ENCODE results near the gene NVL. TPM values are rescaled to one million over a fixed set of nuclear protein-coding genes. Genes with fewer than 3 reads are reported as not detected.

NVL gene
- total RNA-seq, 6 experiments from 2014 or later, result 21.4 to 24.4 (median 23.0) TPM

DNA sequence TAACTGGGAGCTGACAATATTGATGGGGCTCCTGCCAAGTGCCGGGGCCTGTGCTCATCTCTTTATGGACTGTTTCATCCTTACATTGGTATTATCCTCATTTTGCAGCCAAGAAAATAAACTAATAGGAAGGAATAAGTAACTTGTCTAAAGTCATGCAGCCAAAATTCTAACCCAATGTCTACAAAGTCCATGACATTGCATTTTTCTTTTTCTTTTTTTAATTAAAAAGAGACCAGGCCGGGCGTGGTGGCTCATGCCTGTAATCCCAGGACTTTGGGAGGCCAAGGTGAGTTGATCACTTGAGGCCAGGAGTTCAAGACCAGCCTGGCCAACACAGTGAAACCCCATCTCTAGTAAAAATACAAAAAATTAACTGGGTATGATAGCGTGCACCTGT, 128.1 kb downstream of the NVL start:
- H3K4me1 Mint-ChIP-seq (ENCODE audit: low read depth), result peaks cover 38% of the 10 kb centered on the region
- no peaks in the 10 kb centered on the region; the same call in 1 of the 2 replicates for H3K36me3 Mint-ChIP-seq (ENCODE audit: low read depth)
- no peak for DNase-seq
- no peaks in the 10 kb centered on the region for H3K27me3 Mint-ChIP-seq (ENCODE audit: insufficient read depth)
- H3K4me3 Mint-ChIP-seq, result no peak overlapping the region
- TF ChIP-seq, protein P1, sequence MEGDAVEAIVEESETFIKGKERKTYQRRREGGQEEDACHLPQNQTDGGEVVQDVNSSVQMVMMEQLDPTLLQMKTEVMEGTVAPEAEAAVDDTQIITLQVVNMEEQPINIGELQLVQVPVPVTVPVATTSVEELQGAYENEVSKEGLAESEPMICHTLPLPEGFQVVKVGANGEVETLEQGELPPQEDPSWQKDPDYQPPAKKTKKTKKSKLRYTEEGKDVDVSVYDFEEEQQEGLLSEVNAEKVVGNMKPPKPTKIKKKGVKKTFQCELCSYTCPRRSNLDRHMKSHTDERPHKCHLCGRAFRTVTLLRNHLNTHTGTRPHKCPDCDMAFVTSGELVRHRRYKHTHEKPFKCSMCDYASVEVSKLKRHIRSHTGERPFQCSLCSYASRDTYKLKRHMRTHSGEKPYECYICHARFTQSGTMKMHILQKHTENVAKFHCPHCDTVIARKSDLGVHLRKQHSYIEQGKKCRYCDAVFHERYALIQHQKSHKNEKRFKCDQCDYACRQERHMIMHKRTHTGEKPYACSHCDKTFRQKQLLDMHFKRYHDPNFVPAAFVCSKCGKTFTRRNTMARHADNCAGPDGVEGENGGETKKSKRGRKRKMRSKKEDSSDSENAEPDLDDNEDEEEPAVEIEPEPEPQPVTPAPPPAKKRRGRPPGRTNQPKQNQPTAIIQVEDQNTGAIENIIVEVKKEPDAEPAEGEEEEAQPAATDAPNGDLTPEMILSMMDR (IDR thresholded peaks at IDR 0.05), result no peak
- peak overlapping the region; percentile 41 for H3K27ac Mint-ChIP-seq
- no peaks in the 10 kb centered on the region for H3K9me3 Mint-ChIP-seq

DNA sequence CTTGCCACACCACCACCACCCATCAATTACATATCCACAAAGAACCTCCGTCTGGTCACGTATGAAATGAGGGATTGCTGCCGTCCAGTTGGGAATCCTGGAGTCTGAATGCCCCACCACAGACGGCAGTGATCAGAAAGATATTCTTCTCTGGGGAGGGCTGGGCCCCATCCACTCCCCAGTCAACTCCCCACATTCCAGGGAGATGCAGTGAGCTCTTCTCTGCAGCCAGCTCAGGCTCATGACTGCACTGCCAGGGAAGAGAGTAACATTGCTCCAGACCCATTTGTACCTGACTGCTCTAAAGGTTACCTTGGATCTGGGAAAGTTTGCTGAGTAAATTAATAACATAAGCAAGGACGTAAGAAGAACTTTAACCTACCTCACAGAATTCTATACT, 128.6 kb downstream of the NVL start:
- Mint-ChIP-seq H3K4me3 (no peak overlapping the region), H3K9me3 (no peaks in the 10 kb centered on the region)

DNA sequence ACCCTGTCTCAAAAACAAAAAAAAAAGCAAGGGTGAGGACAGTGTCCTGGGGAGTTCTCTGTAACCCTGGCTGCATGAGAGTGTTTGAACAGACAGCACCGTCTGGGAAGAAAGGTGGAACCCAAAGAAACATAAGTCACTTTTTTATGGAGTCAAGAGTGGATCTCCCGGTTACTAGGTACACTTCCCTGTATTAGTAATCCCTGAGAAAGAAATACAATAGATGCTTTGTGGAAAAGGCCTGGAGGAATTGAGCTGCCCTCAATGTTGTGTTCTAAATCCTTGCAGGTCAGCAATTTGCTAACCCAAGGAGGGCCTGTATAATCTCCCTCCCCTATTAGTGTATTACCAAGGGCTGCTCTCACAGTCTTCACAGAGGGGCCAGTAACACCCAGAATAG, 130.3 kb downstream of the NVL start:
- no peak overlapping the region for H3K4me3 Mint-ChIP-seq
- TF ChIP-seq, protein P1 (IDR thresholded peaks at IDR 0.05), result no peak
- peaks cover 30% of the 10 kb centered on the region for H3K4me1 Mint-ChIP-seq (ENCODE audit: low read depth)
- no peak for DNase-seq
- no peaks in the 10 kb centered on the region for H3K9me3 Mint-ChIP-seq
- H3K36me3 Mint-ChIP-seq (ENCODE audit: low read depth), result peaks cover 4% of the 10 kb centered on the region
- peak overlapping the region; percentile 24; the same call in 1 of the 2 replicates for H3K27ac Mint-ChIP-seq
- H3K27me3 Mint-ChIP-seq (ENCODE audit: insufficient read depth), result no peaks in the 10 kb centered on the region

More for the DNA sequence above, 128.6 kb downstream of the NVL start:
- DNase-seq, result peak; percentile 21
- Mint-ChIP-seq H3K36me3 (ENCODE audit: low read depth) (no peaks in the 10 kb centered on the region; the same call in 1 of the 2 replicates), H3K27me3 (ENCODE audit: insufficient read depth) (no peaks in the 10 kb centered on the region), H3K4me1 (ENCODE audit: low read depth) (peaks cover 38% of the 10 kb centered on the region), H3K27ac (peak overlapping the region; percentile 41)
- TF ChIP-seq, protein P1 (IDR thresholded peaks at IDR 0.05), result no peak

DNA sequence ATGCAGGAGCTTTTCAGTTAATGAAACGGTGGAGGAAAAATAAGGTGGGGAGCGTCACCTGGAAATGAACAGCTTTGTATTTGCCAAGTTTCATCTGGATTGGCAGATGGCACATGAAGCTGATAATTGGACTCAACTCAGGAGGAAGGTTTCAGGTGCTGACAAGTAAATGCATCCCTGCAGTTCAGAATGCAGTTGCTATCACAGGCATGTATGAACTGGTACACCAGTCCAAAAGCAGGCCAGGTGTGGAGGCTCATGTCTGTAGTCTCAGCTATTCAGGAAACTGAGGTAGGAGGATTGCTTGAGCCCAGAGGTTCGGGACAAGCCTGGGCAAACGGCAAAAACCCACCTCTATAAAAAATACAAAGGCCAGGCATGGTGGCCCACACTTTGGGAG, 131.4 kb downstream of the NVL start:
- TF ChIP-seq, protein P1 (IDR thresholded peaks at IDR 0.05), result no peak
- Mint-ChIP-seq H3K9me3 (no peaks in the 10 kb centered on the region), H3K4me3 (no peak overlapping the region), H3K4me1 (ENCODE audit: low read depth) (peaks cover 21% of the 10 kb centered on the region), H3K36me3 (ENCODE audit: low read depth) (peaks cover 10% of the 10 kb centered on the region), H3K27me3 (ENCODE audit: insufficient read depth) (peaks cover 1% of the 10 kb centered on the region; the same call in 1 of the 2 replicates), H3K27ac (no peak overlapping the region)
- DNase-seq, result no peak

DNA sequence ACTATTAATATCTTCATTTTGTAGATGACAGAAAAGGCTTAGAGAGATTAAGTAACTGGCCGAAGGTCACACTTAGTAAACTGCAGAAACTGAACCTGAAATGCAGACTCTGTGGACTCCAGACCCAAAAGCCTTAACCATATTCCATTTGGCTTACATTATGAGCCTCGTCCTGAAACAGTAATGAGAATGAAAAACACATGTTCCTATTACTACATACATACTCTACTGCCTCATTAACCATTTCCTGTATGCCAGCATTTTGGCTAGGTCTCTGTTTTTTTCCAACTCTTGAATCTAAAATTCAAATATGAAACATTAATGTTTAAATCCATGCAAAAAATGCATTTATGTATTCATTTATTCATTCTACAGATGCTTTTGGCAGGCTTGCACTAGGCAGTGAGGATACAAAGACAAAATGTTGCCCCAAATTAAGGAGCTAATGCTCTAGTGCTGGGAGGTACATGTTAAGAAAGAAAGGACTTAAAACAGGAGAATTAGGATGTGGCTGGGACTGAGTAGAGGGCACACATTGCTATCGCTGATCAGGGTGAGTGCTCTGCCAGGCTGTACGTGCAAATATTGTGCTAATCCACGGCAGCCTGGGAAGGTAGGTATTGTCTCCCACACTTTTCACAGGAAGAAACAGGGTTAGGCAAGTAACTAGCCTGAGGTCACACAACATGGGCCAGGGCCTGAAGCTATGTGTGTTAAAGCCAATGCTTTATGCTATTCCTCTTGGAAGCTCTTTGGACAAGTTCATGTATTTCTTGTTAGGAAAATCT, 133.0 kb downstream of the NVL start:
- H3K4me3 Mint-ChIP-seq, result no peak overlapping the region
- H3K4me1 Mint-ChIP-seq (ENCODE audit: low read depth), result peaks cover 12% of the 10 kb centered on the region
- no peak overlapping the region; the same call in 1 of the 2 replicates for H3K27ac Mint-ChIP-seq
- TF ChIP-seq, protein P1 (IDR thresholded peaks at IDR 0.05), result no peak
- no peaks in the 10 kb centered on the region for H3K9me3 Mint-ChIP-seq
- no peak for DNase-seq
- peaks cover 14% of the 10 kb centered on the region for H3K36me3 Mint-ChIP-seq (ENCODE audit: low read depth)
- H3K27me3 Mint-ChIP-seq (ENCODE audit: insufficient read depth), result peaks cover 1% of the 10 kb centered on the region; the same call in 1 of the 2 replicates

Data from HFFc6 (cell line).